ENCODE measurements around the gene TENT4B.

DNA sequence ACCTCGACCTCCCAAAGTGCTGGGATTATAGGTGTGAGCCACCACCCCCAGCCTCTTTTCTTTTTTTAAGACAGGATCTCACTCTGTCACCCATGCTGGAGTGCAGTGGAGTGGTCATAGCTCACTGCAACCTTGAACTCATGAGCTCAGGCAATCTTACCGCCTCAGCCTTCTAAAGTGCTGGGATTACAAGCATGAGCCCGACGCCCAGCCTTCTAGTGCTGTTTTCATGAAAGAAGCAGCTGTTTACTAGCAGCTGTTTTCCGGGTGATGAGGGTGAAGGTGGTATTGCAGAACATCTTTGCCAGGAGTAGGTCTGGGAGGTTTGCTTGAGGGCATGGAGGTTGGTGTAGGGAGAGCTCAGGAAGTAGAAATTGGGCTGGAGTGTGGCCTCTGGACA is 115.2 kb downstream of the TENT4B start:
- TF ChIP-seq POLR2A (IDR thresholded peaks at IDR 0.05), result no peak
- no peak for TF ChIP-seq CTCF (IDR thresholded peaks at IDR 0.05)

Data from breast epithelium (tissue), 3 donors.